Stimulated activated CD4-positive, alpha-beta T cell treated with anti-CD3 and anti-CD28 coated beads, Interleukin-4, amount 100 ng/mL, for 4 hours (primary cell): ENCODE measurements around the gene FAM210B.
"Not testable (repeated sequence)": the region's sequence is repeated elsewhere in the genome, so short reads cannot be mapped to it uniquely, and the experiment has no call there.

Source experiments
- DNase-seq, 2 experiments: peaks; one replicate each; pipeline ENCODE4 v3.0.0-alpha.2; 2020

FAM210B gene

GRCh38 chr20:56361900-56362299 lies 3.1 kb downstream of the FAM210B start:
- no peak for DNase-seq

GRCh38 chr20:56362833-56363413 lies 4.1 kb downstream of the FAM210B start:
- no peak for DNase-seq

- DNase-seq, result no peak
These were observed 4.7 kb downstream of the FAM210B start for GRCh38 chr20:56363491-56363890.

GRCh38 chr20:56368351-56369134 lies 9.8 kb downstream of the FAM210B start:
- no peak for DNase-seq

- DNase-seq, result no peak
These were observed 10.4 kb downstream of the FAM210B start for GRCh38 chr20:56369179-56369578.

- no peak for DNase-seq
These were observed 13.2 kb downstream of the FAM210B start for GRCh38 chr20:56371977-56372376.

- DNase-seq, result no peak
These were observed 14.1 kb downstream of the FAM210B start for GRCh38 chr20:56372850-56373249.

GRCh38 chr20:56373942-56374341 lies 15.2 kb downstream of the FAM210B start:
- DNase-seq, result no peak

- DNase-seq, result no peak
These were observed 17.6 kb downstream of the FAM210B start for GRCh38 chr20:56376331-56376730.

- no peak for DNase-seq
These were observed 19.6 kb downstream of the FAM210B start for GRCh38 chr20:56378386-56378785.

- no peak for DNase-seq
These were observed 21.6 kb downstream of the FAM210B start for GRCh38 chr20:56380375-56380774.

- no peak for DNase-seq
These were observed 22.7 kb downstream of the FAM210B start for GRCh38 chr20:56381501-56381900.

GRCh38 chr20:56382696-56383095 lies 23.9 kb downstream of the FAM210B start:
- no peak for DNase-seq

GRCh38 chr20:56383334-56383733 lies 24.6 kb downstream of the FAM210B start:
- no peak for DNase-seq

GRCh38 chr20:56385130-56385529 lies 26.4 kb downstream of the FAM210B start:
- DNase-seq, result no peak

- no peak for DNase-seq
These were observed 27.4 kb downstream of the FAM210B start for GRCh38 chr20:56386219-56386618.

GRCh38 chr20:56388882-56389281 lies 30.1 kb downstream of the FAM210B start:
- DNase-seq, result no peak

- no peak for DNase-seq
These were observed 31.0 kb downstream of the FAM210B start for GRCh38 chr20:56389807-56390206.

- DNase-seq, result not testable (repeated sequence)
These were observed 31.6 kb downstream of the FAM210B start for GRCh38 chr20:56390396-56390795.

- no peak for DNase-seq
These were observed 32.3 kb downstream of the FAM210B start for GRCh38 chr20:56391037-56391436.

- no peak for DNase-seq
These were observed 32.9 kb downstream of the FAM210B start for GRCh38 chr20:56391596-56392131.

- DNase-seq, result peak; percentile 98 to 99
These were observed 33.5 kb downstream of the FAM210B start, which contains the start of the genes AURKA and CSTF1 for GRCh38 chr20:56392132-56392880. Gene AURKA, minus strand, starts transcription at chr20:56392215. Its CDS starts 4,018 bp downstream, at chr20:56388197. Gene CSTF1, plus strand, starts transcription at chr20:56392645. Its CDS starts 2,908 bp downstream, at chr20:56395553.

- no peak for DNase-seq
These were observed 34.2 kb downstream of the FAM210B start for GRCh38 chr20:56392881-56393482.
